GM13977 (cell line): Measurements from ENCODE around the gene AKAP6.

Experiments
- DNase-seq: peaks from one replicate; pipeline ENCODE4 v3.0.0; 2012; ENCODE audit warnings: low spot score
- in situ Hi-C: fragments of 300-500 bp; cut with MboI; formaldehyde crosslinking; loops from one replicate; pipeline ENCODE4 v1.12.0; 2022; ENCODE audit warnings: low sequenced_read_pairs, low pct_unique_long_range_greater_than_20kb, mixed read lengths, inconsistent platforms; ENCODE audit not compliant: unreplicated experiment
- TF ChIP-seq, protein P1 (sequence below): IDR thresholded peaks from 2 replicates; pipeline ENCODE4 v1.5.1; 2012; ENCODE audit warnings: mild to moderate bottlenecking, control low read depth; ENCODE audit not compliant: insufficient read depth; ENCODE audit errors: extremely low read depth, missing control alignments

Gene AKAP6

DNA sequence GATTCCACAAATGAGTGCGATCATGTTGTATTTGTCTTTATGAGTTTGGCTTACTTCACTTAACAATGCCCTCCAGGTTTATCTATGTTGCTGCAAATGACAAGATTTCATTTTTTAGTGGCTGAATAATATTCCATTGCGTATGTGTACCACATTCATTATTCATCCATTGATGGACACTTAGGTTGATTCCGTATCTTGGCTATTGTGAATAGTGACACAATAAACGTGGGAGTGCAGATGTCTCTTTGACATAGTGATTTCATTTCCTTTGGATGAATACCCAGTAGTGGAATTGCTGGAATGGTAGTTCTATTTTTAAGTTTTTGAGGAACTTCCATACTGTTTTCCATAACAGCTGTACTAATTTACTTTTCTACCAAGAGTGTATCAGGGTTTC lies 23.5 kb downstream of the AKAP6 start:
- DNase-seq = no peak
- TF ChIP-seq, protein P1, sequence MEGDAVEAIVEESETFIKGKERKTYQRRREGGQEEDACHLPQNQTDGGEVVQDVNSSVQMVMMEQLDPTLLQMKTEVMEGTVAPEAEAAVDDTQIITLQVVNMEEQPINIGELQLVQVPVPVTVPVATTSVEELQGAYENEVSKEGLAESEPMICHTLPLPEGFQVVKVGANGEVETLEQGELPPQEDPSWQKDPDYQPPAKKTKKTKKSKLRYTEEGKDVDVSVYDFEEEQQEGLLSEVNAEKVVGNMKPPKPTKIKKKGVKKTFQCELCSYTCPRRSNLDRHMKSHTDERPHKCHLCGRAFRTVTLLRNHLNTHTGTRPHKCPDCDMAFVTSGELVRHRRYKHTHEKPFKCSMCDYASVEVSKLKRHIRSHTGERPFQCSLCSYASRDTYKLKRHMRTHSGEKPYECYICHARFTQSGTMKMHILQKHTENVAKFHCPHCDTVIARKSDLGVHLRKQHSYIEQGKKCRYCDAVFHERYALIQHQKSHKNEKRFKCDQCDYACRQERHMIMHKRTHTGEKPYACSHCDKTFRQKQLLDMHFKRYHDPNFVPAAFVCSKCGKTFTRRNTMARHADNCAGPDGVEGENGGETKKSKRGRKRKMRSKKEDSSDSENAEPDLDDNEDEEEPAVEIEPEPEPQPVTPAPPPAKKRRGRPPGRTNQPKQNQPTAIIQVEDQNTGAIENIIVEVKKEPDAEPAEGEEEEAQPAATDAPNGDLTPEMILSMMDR = no peak
- in situ Hi-C loops = no loop called here

DNA sequence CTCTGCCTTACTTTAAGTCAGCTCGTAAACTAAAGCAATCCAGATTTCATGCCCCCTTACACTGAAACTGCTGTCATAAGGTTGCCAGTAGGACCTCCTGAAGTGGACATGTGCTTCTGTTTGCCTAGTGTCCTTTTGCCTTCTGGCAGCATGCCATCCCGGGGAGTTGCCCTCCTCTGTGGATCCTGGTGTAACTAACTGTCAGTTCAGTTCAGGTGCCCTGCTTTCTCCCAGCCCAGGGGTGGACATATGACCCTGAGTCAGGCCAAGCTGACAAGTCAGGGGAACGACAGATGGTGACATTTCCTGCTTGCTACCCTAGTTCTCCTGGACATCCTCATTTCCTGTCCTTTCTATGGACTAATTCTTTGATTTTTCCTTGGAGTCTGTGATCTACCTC lies 25.6 kb downstream of the AKAP6 start:
- in situ Hi-C loops = no loop called here
- no peak for DNase-seq
- TF ChIP-seq, protein P1 = no peak

DNA sequence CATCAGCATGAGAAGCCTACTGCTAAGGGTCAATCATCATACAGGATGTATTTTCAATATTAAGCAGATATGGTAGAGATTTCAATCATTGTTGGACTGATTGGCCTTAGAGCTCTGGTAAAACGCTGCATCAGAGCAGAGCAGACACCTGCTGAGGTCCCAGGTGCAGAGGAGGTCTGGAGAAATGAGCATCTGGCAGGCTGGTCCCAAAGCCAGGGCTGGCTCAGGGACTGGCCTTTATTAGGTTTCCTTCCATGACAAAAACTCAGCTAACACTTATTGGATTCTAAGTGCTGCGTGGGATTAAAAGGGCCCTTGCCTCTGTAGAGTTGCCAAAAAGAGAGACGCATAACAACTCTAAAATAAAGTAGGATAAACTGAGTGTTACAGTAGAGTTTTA lies 29.7 kb downstream of the AKAP6 start:
- no peak for DNase-seq
- in situ Hi-C loops = no loop called here
- TF ChIP-seq, protein P1 = no peak

DNA sequence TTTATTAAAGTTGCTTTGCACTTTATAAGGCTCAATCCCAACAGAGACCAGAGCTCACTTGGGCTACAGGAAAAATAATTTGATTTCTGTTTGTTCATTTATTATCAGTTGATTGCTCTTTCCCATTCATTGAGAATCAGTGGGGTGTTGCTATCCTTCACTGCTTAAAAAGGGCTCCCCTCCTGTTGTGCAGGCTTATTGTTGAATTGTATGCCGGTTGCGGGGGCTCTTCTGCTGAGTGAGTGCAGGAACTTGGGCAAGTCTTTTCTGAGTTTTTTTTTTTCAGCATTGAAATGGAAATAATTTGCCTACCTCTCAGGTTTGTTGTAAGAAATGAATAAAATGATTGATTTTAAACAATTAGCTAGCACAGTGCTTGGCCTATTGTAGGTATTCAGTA lies 32.6 kb downstream of the AKAP6 start:
- no peak for DNase-seq
- in situ Hi-C loops = no loop called here
- TF ChIP-seq, protein P1 = no peak

DNA sequence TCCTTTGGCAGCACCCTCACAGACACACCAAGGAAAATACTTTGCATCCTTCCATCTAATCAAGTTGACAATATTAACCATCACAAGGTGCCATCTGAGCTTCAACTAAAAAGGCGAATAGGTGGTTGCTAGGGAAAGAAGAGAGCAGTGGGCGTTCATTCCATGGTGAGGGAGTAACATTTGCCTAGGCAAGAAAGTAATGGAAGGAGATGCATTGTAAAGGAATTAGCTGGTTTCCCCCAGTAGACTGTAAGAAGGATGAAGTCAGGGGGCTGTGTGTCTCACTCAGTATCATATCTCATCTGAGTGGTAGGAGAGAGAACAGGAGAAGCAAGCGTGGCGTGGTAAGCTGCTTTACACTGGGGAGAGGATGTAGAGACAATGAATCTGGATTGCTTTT lies 34.7 kb downstream of the AKAP6 start:
- DNase-seq = no peak
- TF ChIP-seq, protein P1 = no peak
- in situ Hi-C loops = no loop called here

DNA sequence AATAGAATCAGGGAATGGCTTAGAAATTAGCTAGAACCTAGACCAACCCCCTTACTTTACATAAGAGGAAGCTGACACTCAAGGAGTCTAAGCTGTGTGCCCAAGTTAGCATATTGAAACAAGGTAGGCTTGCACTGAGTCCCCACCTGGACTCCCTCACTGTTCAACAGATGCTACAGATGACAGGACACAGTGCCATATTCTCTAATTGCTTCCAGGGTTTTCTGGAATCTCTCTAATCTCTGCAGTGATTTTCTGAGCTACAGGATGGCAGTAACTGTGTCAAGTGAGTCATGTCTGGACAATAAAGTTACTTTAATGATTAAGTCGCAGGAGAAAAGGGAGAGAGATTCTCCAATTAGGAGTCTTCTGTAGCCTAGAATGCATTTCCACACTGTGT lies 35.8 kb downstream of the AKAP6 start:
- in situ Hi-C loops = no loop called here
- TF ChIP-seq, protein P1 = no peak
- no peak for DNase-seq
